GM06990 (cell line): ENCODE data around the gene SLC39A8.
"Not testable (repeated sequence)": the region's sequence is repeated elsewhere in the genome, so short reads cannot be mapped to it uniquely, and the experiment has no call there.

Experiments used
- DNase-seq: peaks from one replicate; pipeline ENCODE4 v3.0.0-alpha.2; 2011; ENCODE audit not compliant: insufficient read length; ENCODE audit errors: extremely low read depth
- H3K27me3 ChIP-seq: replicated peaks from 2 replicates; pipeline ENCODE4 v1.6.0; 2011; ENCODE audit warnings: low read length; ENCODE audit not compliant: control insufficient read depth, insufficient read depth
- H3K36me3 ChIP-seq: 2 replicates; pipeline ENCODE4 v1.5.1; 2011; ENCODE audit warnings: low read length; ENCODE audit not compliant: control insufficient read depth, insufficient read depth
- H3K4me3 ChIP-seq: replicated peaks from 2 replicates; pipeline ENCODE4 v1.5.1; 2011; ENCODE audit warnings: low read depth, mild to moderate bottlenecking, control low read depth, low read length
- TF ChIP-seq, protein P1 (sequence below): IDR thresholded peaks from 2 replicates; pipeline ENCODE4 v1.5.1; 2011; ENCODE audit warnings: low read length, control low read depth, mild to moderate bottlenecking, inconsistent platforms; ENCODE audit not compliant: insufficient read depth, poor library complexity, severe bottlenecking

SLC39A8 gene

DNA sequence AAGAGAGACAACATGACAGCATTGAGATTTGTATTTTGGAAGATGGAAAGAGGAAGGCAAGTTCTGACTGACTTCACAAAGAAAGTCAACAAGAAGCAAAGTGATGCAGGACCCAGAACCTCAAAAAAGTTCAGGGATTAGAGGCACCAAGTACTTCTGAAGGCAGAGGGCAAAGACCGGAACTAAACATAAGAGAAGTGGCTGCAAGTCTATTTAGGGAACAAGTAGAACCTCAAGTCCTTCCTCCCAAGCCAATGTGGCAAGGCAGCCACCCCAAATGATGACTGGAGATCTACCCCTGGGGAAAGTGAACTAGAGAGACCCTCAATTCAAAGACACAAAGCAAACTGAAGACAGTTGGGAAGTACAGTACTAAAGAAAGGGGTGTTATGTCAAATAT lies 46.6 kb downstream of the SLC39A8 start:
- DNase-seq, result no peak
- Histone ChIP-seq H3K27me3 (no peaks in the 10 kb centered on the region), H3K36me3 (no peaks in the 10 kb centered on the region), H3K4me3 (no peak overlapping the region)
- TF ChIP-seq, protein P1, sequence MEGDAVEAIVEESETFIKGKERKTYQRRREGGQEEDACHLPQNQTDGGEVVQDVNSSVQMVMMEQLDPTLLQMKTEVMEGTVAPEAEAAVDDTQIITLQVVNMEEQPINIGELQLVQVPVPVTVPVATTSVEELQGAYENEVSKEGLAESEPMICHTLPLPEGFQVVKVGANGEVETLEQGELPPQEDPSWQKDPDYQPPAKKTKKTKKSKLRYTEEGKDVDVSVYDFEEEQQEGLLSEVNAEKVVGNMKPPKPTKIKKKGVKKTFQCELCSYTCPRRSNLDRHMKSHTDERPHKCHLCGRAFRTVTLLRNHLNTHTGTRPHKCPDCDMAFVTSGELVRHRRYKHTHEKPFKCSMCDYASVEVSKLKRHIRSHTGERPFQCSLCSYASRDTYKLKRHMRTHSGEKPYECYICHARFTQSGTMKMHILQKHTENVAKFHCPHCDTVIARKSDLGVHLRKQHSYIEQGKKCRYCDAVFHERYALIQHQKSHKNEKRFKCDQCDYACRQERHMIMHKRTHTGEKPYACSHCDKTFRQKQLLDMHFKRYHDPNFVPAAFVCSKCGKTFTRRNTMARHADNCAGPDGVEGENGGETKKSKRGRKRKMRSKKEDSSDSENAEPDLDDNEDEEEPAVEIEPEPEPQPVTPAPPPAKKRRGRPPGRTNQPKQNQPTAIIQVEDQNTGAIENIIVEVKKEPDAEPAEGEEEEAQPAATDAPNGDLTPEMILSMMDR, result no peak

DNA sequence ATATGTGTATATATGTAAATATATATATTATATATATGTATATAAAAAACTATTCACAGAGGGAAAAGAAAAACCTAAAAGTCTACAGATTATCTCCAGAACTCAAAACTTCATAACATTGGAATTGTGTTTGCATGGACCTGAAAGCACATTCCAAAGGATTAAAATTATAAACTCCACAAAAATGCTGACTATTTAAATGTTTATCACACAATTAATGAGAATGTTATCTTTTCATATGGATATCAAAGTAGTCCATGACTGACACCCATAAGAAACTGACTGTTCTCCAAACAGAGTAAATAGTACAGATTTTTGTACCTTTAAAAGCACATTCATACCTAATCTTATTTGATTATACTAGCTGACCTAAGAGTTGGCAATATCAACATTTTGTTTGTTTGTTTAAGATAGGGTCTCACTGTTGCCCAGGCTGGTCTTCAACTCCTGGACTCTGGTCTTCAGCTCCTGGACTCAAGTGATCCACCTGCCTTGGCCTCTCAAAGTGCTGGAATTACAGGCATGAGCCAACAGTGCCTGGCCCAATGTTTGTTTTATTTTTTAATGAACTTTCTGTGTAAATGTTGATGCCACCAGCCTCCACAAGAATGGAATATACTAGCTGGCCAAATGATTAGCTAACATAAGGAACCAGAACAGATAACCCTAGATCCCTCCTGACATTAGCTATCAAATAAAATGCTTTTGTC lies 50.0 kb downstream of the SLC39A8 start:
- H3K4me3 ChIP-seq, result no peak overlapping the region
- TF ChIP-seq, protein P1, result no peak
- no peaks in the 10 kb centered on the region for H3K36me3 ChIP-seq
- no peak for DNase-seq
- H3K27me3 ChIP-seq, result no peaks in the 10 kb centered on the region

DNA sequence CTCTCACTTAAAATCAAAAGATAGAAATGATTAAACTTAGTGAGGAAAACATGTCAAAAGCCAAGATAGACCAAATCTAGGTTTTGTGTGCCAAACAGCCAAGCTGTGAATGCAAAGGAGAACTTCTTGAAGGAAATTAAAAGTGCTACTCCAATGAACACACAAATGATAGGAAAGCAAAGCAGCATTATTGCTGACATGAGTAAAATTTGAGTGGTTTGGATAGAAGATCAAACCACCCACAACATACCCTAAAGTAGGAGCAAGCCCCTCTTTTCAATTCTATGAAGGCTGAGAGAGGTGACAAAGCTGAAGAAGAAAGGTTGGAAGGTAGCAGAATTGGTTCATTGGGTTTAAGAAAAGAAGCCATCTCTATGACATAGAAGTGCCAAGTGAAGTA lies 56.8 kb downstream of the SLC39A8 start:
- no peaks in the 10 kb centered on the region for H3K27me3 ChIP-seq
- no peak for DNase-seq
- TF ChIP-seq, protein P1, result no peak

DNA sequence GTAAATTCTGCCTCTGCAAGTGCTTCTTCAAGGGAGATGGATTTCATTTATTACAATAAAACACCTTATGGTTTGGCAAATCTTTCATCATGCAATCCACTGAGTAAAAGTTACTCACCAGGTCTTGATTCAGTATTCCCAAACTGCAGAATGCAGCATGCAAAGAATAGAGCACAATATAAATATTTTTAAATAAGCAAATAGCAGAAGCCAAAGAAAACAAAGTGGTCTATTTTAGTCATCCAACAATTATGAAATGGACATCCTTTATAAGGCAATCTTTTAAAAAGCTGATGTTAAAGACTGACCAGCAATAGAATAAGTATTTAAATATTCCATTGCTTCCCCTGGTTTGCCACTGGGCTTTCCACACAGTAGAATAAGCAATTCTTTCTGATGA lies 59.5 kb downstream of the SLC39A8 start:
- no peaks in the 10 kb centered on the region for H3K27me3 ChIP-seq
- no peak overlapping the region for H3K4me3 ChIP-seq
- DNase-seq, result no peak
- no peaks in the 10 kb centered on the region; the same call in 1 of the 2 replicates for H3K36me3 ChIP-seq
- TF ChIP-seq, protein P1, result no peak

More for the DNA sequence above, 56.8 kb downstream of the SLC39A8 start:
- Histone ChIP-seq H3K36me3 (no peaks in the 10 kb centered on the region; the same call in 1 of the 2 replicates), H3K4me3 (no peak overlapping the region)

DNA sequence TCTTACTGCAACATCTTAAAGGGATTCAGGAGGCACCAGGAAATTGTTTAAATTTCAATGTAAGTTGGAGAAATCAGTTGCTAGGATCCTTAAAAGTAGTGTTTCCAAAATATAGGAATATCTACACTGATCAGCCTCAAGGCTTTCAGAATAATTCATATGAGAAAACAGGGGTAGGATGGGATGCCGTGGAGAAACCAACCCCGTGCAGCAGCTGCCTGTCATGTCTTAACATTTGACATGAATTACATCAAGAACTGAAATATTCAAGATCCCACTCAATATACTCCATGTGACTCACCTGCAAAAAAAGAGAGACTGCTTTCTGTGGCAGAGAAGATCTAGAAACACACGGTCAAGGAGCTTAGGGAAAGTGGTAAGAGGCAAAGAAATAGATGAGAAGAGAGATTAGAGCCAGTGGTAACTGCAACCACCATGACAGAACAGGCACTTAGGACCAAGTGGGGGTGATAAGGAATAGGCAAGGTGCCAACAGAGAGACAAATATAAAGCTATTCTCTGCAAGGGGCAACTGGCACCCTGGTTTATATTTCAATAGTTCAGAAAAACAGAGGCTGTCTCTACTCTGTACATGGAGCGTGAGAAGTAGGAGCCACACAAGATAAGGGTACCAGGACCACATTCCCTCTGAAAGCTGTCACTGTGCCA lies 64.0 kb downstream of the SLC39A8 start:
- Histone ChIP-seq H3K27me3 (no peaks in the 10 kb centered on the region), H3K4me3 (no peak overlapping the region), H3K36me3 (no peaks in the 10 kb centered on the region)
- TF ChIP-seq, protein P1, result no peak
- DNase-seq, result no peak

DNA sequence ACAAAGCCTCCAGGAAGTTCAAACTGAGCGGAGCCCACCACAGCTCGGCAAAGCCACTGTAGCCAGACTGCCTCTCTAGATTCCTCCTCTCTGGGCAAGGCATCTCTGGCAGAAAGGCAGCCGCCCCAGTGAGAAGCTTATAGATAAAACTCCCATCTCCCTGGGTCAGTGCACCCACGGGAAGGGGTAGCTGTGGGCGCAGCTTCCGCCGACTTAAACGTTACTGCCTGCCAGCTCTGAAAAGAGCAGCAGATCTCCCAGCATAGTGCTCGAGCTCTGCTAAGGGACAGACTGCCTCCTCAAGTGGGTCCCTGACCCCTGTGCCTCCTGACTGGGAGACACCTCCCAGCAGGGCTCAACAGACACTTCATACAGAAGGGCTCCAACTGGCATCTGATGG lies 72.0 kb downstream of the SLC39A8 start:
- not testable (repeated sequence) for H3K27me3 ChIP-seq, H3K36me3 ChIP-seq, H3K4me3 ChIP-seq, DNase-seq
